ENCODE results near the gene PTPRH. TPM values are rescaled to one million over a fixed set of nuclear protein-coding genes. Genes with fewer than 3 reads are reported as not detected.

PTPRH gene
- total RNA-seq, 4 donors from 2014 or later = 0.57 to 2.0 (median 1.3) TPM

- Histone ChIP-seq H3K27ac (no peak overlapping the region), H3K27me3 (no peaks in the 10 kb centered on the region), H3K4me1 (no peaks in the 10 kb centered on the region), H3K4me3 (no peak overlapping the region), H3K9me3 (no peaks in the 10 kb centered on the region), H3K36me3 (peaks cover 37 to 100% (median 46%) of the 10 kb centered on the region in 3 donors)
- 80% methylated on average over 2 of the region's 13 CpGs; no CpG with 5 or more reads in 1 of the 2 donors for WGBS, 2 donors
- DNase-seq = no peak
- TF ChIP-seq POLR2A (IDR thresholded peaks at IDR 0.05) = no peak
- no peak for TF ChIP-seq CTCF (IDR thresholded peaks at IDR 0.05)
- intact Hi-C loops (cut with DNase I) = no loop called here
Measured at GRCh38 chr19:55230780-55231179, 21.5 kb upstream of the PTPRH start.

GRCh38 chr19:55230329-55230728, 21.0 kb upstream of the PTPRH start:
- no peak for DNase-seq
- WGBS, 2 donors = 87% methylated on average over 7 of the region's 13 CpGs; no CpG with 5 or more reads in 1 of the 2 donors

GRCh38 chr19:55229789-55230182, 20.5 kb upstream of the PTPRH start:
- TF ChIP-seq POLR2A (IDR thresholded peaks at IDR 0.05) = no peak
- TF ChIP-seq CTCF (IDR thresholded peaks at IDR 0.05) = no peak
- peaks cover 37 to 91% (median 41%) of the 10 kb centered on the region in 3 donors for H3K36me3 ChIP-seq
- no peak for DNase-seq

More at GRCh38 chr19:55230329-55230728, 21.0 kb upstream of the PTPRH start:
- Histone ChIP-seq H3K4me1 (no peaks in the 10 kb centered on the region), H3K9me3 (no peaks in the 10 kb centered on the region), H3K4me3 (no peak overlapping the region), H3K27ac (no peak overlapping the region), H3K27me3 (no peaks in the 10 kb centered on the region), H3K36me3 (peaks cover 37 to 96% (median 44%) of the 10 kb centered on the region in 3 donors)
- intact Hi-C loops (cut with DNase I) = no loop called here
- no peak for TF ChIP-seq CTCF (IDR thresholded peaks at IDR 0.05)
- TF ChIP-seq POLR2A (IDR thresholded peaks at IDR 0.05) = no peak

GRCh38 chr19:55229145-55229788, 20.0 kb upstream of the PTPRH start:
- WGBS, 2 donors = 95 to 97% methylated on average over 12 to 17 of the region's 18 CpGs
- TF ChIP-seq POLR2A (IDR thresholded peaks at IDR 0.05) (no peak), CTCF (IDR thresholded peaks at IDR 0.05) (no peak)

More at GRCh38 chr19:55229789-55230182, 20.5 kb upstream of the PTPRH start:
- WGBS, 2 donors = 78 to 90% methylated on average over 4 to 11 of the region's 17 CpGs
- no peaks in the 10 kb centered on the region for H3K4me1 ChIP-seq
- no peak overlapping the region for H3K4me3 ChIP-seq
- H3K27me3 ChIP-seq = no peaks in the 10 kb centered on the region
- H3K27ac ChIP-seq = no peak overlapping the region
- intact Hi-C loops (cut with DNase I) = no loop called here
- no peaks in the 10 kb centered on the region for H3K9me3 ChIP-seq

GRCh38 chr19:55228403-55229031, 19.2 kb upstream of the PTPRH start, which contains the start of gene TMEM86B:
Gene TMEM86B, minus strand, starts transcription at chr19:55228763. Its CDS starts 22 bp downstream, at chr19:55228741.
- no peak for DNase-seq
- H3K4me3 ChIP-seq = no peak within 1 kb of the TSS
- WGBS, 2 donors = 73% methylated on average over 3 of the region's 12 CpGs; no CpG with 5 or more reads in 1 of the 2 donors
- H3K9me3 ChIP-seq = no peaks in the 10 kb centered on the region
- H3K4me1 ChIP-seq = no peaks in the 10 kb centered on the region
- H3K36me3 ChIP-seq = peaks cover 33 to 78% (median 37%) of the 10 kb centered on the region in 3 donors
- TF ChIP-seq POLR2A (IDR thresholded peaks at IDR 0.05) = no peak
- no peak for TF ChIP-seq CTCF (IDR thresholded peaks at IDR 0.05)
- intact Hi-C loops (cut with DNase I) = no loop called here
- H3K27ac ChIP-seq = no peak within 1 kb of the TSS
- H3K27me3 ChIP-seq = no peaks in the 10 kb centered on the region

More at GRCh38 chr19:55229145-55229788, 20.0 kb upstream of the PTPRH start:
- Histone ChIP-seq H3K27me3 (no peaks in the 10 kb centered on the region), H3K27ac (no peak overlapping the region), H3K4me3 (no peak overlapping the region), H3K4me1 (no peaks in the 10 kb centered on the region), H3K9me3 (no peaks in the 10 kb centered on the region), H3K36me3 (peaks cover 35 to 85% (median 37%) of the 10 kb centered on the region in 3 donors)
- no peak for DNase-seq
- intact Hi-C loops (cut with DNase I) = no loop called here
